BJ (cell line): Measurements from ENCODE around the gene FOSL1. TPM values are rescaled to one million over a fixed set of nuclear protein-coding genes. Genes with fewer than 3 reads are reported as not detected.

Experiments used
- CTCF ChIA-PET: fragments of 350-600 bp; formaldehyde crosslinking; extraction: SDS; loops from one replicate; lab custom pipeline; 2021; ENCODE audit warnings: antibody characterized with exemption, inconsistent platforms; lab: Yijun Ruan, JAX
- POLR2A ChIA-PET: fragments of 300-600 bp; sonication (Branson Sonifier 250); formaldehyde crosslinking; extraction: SDS; loops from one replicate; lab custom pipeline; 2021; ENCODE audit warnings: antibody characterized with exemption; lab: Charles Lee
- DNase-seq: peaks from one replicate; pipeline ENCODE4 v3.0.0-alpha.2; 2011; ENCODE audit warnings: low read depth
- H3K27me3 ChIP-seq: 2 replicates; pipeline ENCODE4 v1.6.0; 2011; ENCODE audit warnings: low read length; ENCODE audit not compliant: control insufficient read depth, insufficient read depth
- H3K36me3 ChIP-seq: 2 replicates; pipeline ENCODE4 v1.5.1; 2011; ENCODE audit warnings: low read length; ENCODE audit not compliant: control insufficient read depth, insufficient read depth
- H3K4me3 ChIP-seq: 2 replicates; pipeline ENCODE4 v1.5.1; 2011; ENCODE audit warnings: low read depth, mild to moderate bottlenecking, control low read depth, low read length
- polyA plus RNA-seq: library from polyadenylated mRNA; depleted of rRNA; stranded (reverse); fragments of >200 nt; gene quantifications from 2 replicates; pipeline ENCODE4 v1.2.3, GENCODE V29; 2011
- TF ChIP-seq, protein P1 (sequence below): IDR thresholded peaks from 2 replicates; pipeline ENCODE4 v1.5.1; 2011; ENCODE audit warnings: low read depth, mild to moderate bottlenecking, control low read depth, inconsistent platforms, low read length, moderate library complexity; ENCODE audit not compliant: insufficient read depth

FOSL1 gene
- polyA plus RNA-seq, 1 experiment: 10.3 TPM

DNA sequence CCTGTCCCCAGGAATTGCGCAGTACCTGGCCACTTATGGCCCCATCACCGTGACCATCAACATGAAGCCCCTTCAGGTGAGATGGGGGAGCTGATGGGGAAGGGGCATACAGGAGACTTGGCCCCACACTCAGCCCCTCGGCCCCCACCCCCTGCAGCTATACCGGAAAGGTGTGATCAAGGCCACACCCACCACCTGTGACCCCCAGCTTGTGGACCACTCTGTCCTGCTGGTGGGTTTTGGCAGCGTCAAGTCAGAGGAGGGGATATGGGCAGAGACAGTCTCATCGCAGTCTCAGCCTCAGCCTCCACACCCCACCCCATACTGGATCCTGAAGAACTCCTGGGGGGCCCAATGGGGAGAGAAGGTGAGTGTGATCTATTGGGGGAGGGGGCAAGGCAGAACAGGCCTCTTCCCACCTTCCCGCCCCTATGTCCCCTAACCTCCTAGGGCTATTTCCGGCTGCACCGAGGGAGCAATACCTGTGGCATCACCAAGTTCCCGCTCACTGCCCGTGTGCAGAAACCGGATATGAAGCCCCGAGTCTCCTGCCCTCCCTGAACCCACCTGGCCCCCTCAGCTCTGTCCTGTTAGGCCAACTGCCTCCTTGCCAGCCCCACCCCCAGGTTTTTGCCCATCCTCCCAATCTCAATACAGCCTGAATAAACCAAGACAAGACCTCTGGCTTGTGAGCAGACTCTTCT lies 17.0 kb downstream of the FOSL1 start:
- TF ChIP-seq, protein P1, sequence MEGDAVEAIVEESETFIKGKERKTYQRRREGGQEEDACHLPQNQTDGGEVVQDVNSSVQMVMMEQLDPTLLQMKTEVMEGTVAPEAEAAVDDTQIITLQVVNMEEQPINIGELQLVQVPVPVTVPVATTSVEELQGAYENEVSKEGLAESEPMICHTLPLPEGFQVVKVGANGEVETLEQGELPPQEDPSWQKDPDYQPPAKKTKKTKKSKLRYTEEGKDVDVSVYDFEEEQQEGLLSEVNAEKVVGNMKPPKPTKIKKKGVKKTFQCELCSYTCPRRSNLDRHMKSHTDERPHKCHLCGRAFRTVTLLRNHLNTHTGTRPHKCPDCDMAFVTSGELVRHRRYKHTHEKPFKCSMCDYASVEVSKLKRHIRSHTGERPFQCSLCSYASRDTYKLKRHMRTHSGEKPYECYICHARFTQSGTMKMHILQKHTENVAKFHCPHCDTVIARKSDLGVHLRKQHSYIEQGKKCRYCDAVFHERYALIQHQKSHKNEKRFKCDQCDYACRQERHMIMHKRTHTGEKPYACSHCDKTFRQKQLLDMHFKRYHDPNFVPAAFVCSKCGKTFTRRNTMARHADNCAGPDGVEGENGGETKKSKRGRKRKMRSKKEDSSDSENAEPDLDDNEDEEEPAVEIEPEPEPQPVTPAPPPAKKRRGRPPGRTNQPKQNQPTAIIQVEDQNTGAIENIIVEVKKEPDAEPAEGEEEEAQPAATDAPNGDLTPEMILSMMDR: no peak
- CTCF ChIA-PET: interaction anchor here (1.0 to 11.7 kb wide), 13 partner anchors 12 to 175 kb away, joined by 3 to 130 read pairs (median 9); partner anchors contain the start of genes C11orf68, EFEMP2, FOSL1 and MUS81
- no peaks in the 10 kb centered on the region for H3K27me3 ChIP-seq
- no peak for DNase-seq
- POLR2A ChIA-PET: no interaction called here
- H3K4me3 ChIP-seq: no peak overlapping the region
- peaks cover 26% of the 10 kb centered on the region for H3K36me3 ChIP-seq

DNA sequence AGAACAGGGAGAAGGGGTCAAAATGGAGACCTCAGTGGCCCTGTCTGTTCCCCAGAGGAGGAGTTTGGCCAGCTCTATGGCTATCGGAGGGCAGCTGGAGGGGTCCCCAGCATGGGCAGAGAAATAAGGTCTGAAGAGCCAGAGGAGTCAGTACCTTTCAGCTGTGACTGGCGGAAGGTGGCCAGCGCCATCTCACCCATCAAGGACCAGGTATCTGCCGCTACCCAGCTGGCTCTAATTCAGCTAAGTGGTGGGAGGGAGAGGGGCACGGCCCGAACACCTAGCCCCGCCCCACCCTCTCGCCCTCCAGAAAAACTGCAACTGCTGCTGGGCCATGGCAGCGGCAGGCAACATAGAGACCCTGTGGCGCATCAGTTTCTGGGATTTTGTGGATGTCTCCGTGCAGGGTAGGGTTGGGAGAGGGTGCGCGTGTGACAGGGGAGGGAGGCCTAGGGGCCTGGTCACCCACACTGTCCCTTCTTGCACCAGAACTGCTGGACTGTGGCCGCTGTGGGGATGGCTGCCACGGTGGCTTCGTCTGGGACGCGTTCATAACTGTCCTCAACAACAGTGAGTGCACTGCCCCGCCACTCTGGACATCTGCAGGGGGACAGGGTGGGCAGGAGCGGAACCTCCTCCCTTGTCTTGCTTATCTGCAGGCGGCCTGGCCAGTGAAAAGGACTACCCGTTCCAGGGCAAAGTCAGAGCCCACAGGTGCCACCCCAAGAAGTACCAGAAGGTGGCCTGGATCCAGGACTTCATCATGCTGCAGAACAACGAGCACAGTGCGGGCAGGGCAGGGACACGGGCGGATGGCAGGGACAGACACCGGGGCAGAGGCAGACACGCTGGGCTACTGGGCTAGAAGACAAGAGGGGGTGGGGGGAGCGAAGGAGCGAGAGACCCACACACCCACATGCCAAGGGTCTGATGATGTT lies 17.8 kb downstream of the FOSL1 start:
- H3K27me3 ChIP-seq: no peaks in the 10 kb centered on the region
- peaks cover 26% of the 10 kb centered on the region for H3K36me3 ChIP-seq
- no peak for DNase-seq
- POLR2A ChIA-PET: interaction anchor here (0.8 kb wide), 1 partner anchor 8 kb away, joined by 9 read pairs; the partner anchor contains the start of gene CCDC85B
- TF ChIP-seq, protein P1: no peak
- CTCF ChIA-PET: interaction anchor here (0.9 to 9.4 kb wide), 8 partner anchors 11 to 171 kb away, joined by 3 to 130 read pairs (median 14); partner anchors contain the start of genes EFEMP2, FOSL1, KAT5 and MUS81
- no peak overlapping the region for H3K4me3 ChIP-seq

DNA sequence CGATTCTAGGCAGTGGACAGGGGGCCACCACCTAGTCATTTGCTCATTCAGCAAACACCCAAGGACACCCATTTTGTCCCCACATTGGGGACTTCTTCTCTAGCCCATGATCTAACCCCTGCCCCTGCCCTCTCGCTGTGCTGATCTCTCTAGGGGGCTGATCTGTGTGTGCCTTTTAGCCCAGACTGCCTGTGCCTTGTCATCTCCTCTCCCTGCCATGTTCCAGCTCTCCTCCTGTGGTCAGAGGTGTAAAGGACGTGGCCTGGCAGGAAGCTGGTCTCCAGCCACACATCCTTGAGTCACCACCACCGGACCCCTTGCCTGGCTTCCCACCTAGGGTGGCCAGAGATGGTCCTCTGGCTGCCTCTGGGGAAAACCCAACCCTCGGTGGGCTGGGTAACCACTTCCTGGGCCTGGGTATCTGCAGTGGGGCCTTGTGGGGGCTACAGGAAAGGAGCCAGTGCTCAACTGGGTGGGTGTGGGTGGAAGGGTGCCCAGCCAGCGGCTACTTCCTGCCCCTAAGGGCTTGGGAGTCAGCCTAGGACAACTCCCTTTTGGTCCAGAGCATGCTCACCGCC lies 19.3 kb downstream of the FOSL1 start:
- ChIA-PET POLR2A (no interaction called here), CTCF (interaction anchor here (1.2 to 1.6 kb wide), 2 partner anchors 8 to 108 kb away, joined by 3 to 5 read pairs; no protein-coding TSS in a partner anchor)
- peaks cover 23% of the 10 kb centered on the region for H3K36me3 ChIP-seq
- H3K4me3 ChIP-seq: no peak overlapping the region
- no peak for DNase-seq
- TF ChIP-seq, protein P1: no peak
- no peaks in the 10 kb centered on the region for H3K27me3 ChIP-seq

DNA sequence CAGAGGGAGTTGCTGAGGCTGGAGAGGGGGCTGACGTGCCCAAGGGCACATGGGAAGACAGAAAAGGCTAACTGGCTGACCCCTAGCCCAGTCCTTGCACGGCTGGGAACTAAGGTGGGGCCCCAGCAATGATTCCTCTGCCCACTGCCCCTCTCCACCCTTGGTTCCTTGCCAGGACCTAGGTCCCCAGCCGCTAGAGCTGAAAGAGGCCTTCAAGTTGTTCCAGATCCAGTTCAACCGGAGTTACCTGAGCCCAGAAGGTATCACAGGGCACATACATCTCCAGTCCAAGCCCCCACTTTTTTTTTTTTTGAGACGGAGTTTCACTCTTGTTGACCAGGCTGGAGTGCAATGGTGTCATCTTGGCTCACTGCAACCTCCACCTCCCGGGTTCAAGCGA lies 20.2 kb downstream of the FOSL1 start:
- POLR2A ChIA-PET: interaction anchor here (0.6 kb wide), 1 partner anchor 18 kb away, joined by 15 read pairs; no protein-coding TSS in a partner anchor
- TF ChIP-seq, protein P1: no peak
- Histone ChIP-seq H3K36me3 (peaks cover 16% of the 10 kb centered on the region), H3K4me3 (no peak overlapping the region), H3K27me3 (no peaks in the 10 kb centered on the region)
- DNase-seq: no peak
- CTCF ChIA-PET: interaction anchor here (0.6 to 1.2 kb wide), 2 partner anchors 9 to 162 kb away, joined by 3 to 4 read pairs; no protein-coding TSS in a partner anchor
